KOPT-K1 (cell line): Measurements from ENCODE around the gene VWA8.
"Not testable (repeated sequence)": the region's sequence is repeated elsewhere in the genome, so short reads cannot be mapped to it uniquely, and the experiment has no call there.

Experiments used
- H3K27ac ChIP-seq: fragments of 200-600 bp; sonication (generic); 2 replicates; pipeline ENCODE4 v1.5.1; 2016; ENCODE audit warnings: antibody characterized with exemption, mild to moderate bottlenecking, low read depth, low read length; ENCODE audit not compliant: poor library complexity, severe bottlenecking
- H3K36me3 ChIP-seq: fragments of 200-600 bp; sonication (generic); 2 replicates; pipeline ENCODE4 v1.5.1; 2017; ENCODE audit warnings: antibody characterized with exemption, mild to moderate bottlenecking, low read length, moderate library complexity; ENCODE audit not compliant: insufficient read depth
- H3K9me3 ChIP-seq: fragments of 200-600 bp; sonication (generic); 2 replicates; pipeline ENCODE4 v1.5.1; 2017; ENCODE audit warnings: antibody characterized with exemption, low read length, mild to moderate bottlenecking; ENCODE audit not compliant: insufficient read depth, poor library complexity, severe bottlenecking

Gene VWA8

GRCh38 chr13:41881890-41882289, 79.0 kb downstream of the VWA8 start:
- H3K27ac ChIP-seq, result not testable (repeated sequence)
- Histone ChIP-seq H3K36me3 (peaks cover 34% of the 10 kb centered on the region), H3K9me3 (peaks cover 19% of the 10 kb centered on the region)

GRCh38 chr13:41880966-41881365, 79.9 kb downstream of the VWA8 start:
- H3K9me3 ChIP-seq, result peaks cover 19% of the 10 kb centered on the region
- H3K36me3 ChIP-seq, result peaks cover 33% of the 10 kb centered on the region
- H3K27ac ChIP-seq, result no peak overlapping the region

- Histone ChIP-seq H3K36me3 (peaks cover 32% of the 10 kb centered on the region), H3K27ac (no peak overlapping the region), H3K9me3 (no peaks in the 10 kb centered on the region)
Measured at GRCh38 chr13:41864658-41865057, 96.3 kb downstream of the VWA8 start.

- H3K27ac ChIP-seq, H3K9me3 ChIP-seq: not testable (repeated sequence)
- peaks cover 30% of the 10 kb centered on the region for H3K36me3 ChIP-seq
Measured at GRCh38 chr13:41862659-41863058, 98.2 kb downstream of the VWA8 start.

GRCh38 chr13:41859565-41859964, 101.3 kb downstream of the VWA8 start:
- H3K9me3 ChIP-seq, result no peaks in the 10 kb centered on the region
- H3K36me3 ChIP-seq, result peaks cover 23% of the 10 kb centered on the region
- H3K27ac ChIP-seq, result no peak overlapping the region

- H3K27ac ChIP-seq, result no peak overlapping the region
- no peaks in the 10 kb centered on the region for H3K9me3 ChIP-seq
- peaks cover 29% of the 10 kb centered on the region for H3K36me3 ChIP-seq
Measured at GRCh38 chr13:41858780-41859179, 102.1 kb downstream of the VWA8 start.

GRCh38 chr13:41854758-41855157, 106.2 kb downstream of the VWA8 start:
- Histone ChIP-seq H3K9me3 (peaks cover 9% of the 10 kb centered on the region), H3K36me3 (peaks cover 30% of the 10 kb centered on the region), H3K27ac (no peak overlapping the region)

- no peak overlapping the region for H3K27ac ChIP-seq
Measured at GRCh38 chr13:41851351-41851750, 109.6 kb downstream of the VWA8 start.

GRCh38 chr13:41848435-41849255, 112.3 kb downstream of the VWA8 start:
- Histone ChIP-seq H3K36me3 (peaks cover 14% of the 10 kb centered on the region), H3K9me3 (peaks cover 9% of the 10 kb centered on the region), H3K27ac (no peak overlapping the region)

More at GRCh38 chr13:41851351-41851750, 109.6 kb downstream of the VWA8 start:
- peaks cover 9% of the 10 kb centered on the region for H3K9me3 ChIP-seq
- H3K36me3 ChIP-seq, result peaks cover 27% of the 10 kb centered on the region

- no peaks in the 10 kb centered on the region for H3K9me3 ChIP-seq
- peaks cover 6% of the 10 kb centered on the region; the same call in 1 of the 2 replicates for H3K36me3 ChIP-seq
- H3K27ac ChIP-seq, result no peak overlapping the region
Measured at GRCh38 chr13:41847216-41847615, 113.7 kb downstream of the VWA8 start.

- no peak overlapping the region for H3K27ac ChIP-seq
- H3K36me3 ChIP-seq, result peaks cover 3% of the 10 kb centered on the region; the same call in 1 of the 2 replicates
- no peaks in the 10 kb centered on the region for H3K9me3 ChIP-seq
Measured at GRCh38 chr13:41842036-41842620, 118.8 kb downstream of the VWA8 start.

- H3K9me3 ChIP-seq, result no peaks in the 10 kb centered on the region
- H3K27ac ChIP-seq, result no peak overlapping the region
- H3K36me3 ChIP-seq, result peaks cover 10% of the 10 kb centered on the region
Measured at GRCh38 chr13:41837629-41838028, 123.3 kb downstream of the VWA8 start.

- H3K36me3 ChIP-seq, result peaks cover 13% of the 10 kb centered on the region
- H3K27ac ChIP-seq, result no peak overlapping the region
- no peaks in the 10 kb centered on the region for H3K9me3 ChIP-seq
Measured at GRCh38 chr13:41835871-41836270, 125.0 kb downstream of the VWA8 start.

- not testable (repeated sequence) for H3K9me3 ChIP-seq, H3K27ac ChIP-seq
- H3K36me3 ChIP-seq, result peaks cover 12% of the 10 kb centered on the region
Measured at GRCh38 chr13:41834697-41835096, 126.2 kb downstream of the VWA8 start.

- Histone ChIP-seq H3K9me3 (no peaks in the 10 kb centered on the region), H3K27ac (no peak overlapping the region), H3K36me3 (peaks cover 16% of the 10 kb centered on the region)
Measured at GRCh38 chr13:41833831-41834230, 127.1 kb downstream of the VWA8 start.

- peaks cover 16% of the 10 kb centered on the region for H3K36me3 ChIP-seq
- no peaks in the 10 kb centered on the region for H3K9me3 ChIP-seq
Measured at GRCh38 chr13:41833201-41833600, 127.7 kb downstream of the VWA8 start.

More at GRCh38 chr13:41833201-41833600, 127.7 kb downstream of the VWA8 start:
- no peak overlapping the region for H3K27ac ChIP-seq
